WTC11 (cell line): ENCODE results near the gene TAAR9.

Experiments used
- NFYB ChIP-seq: sonication (generic); formaldehyde crosslinking; conservative IDR thresholded peaks from 2 replicates; pipeline ENCODE4 v1.8.0; 2022; ENCODE audit warnings: low read depth, missing genetic modification reagents
- USF2 ChIP-seq: sonication (generic); formaldehyde crosslinking; IDR thresholded peaks from 2 replicates; pipeline ENCODE4 v1.8.1; 2023; ENCODE audit warnings: mild to moderate bottlenecking, missing genetic modification reagents, moderate library complexity
- ZNF121 ChIP-seq: sonication (generic); formaldehyde crosslinking; IDR thresholded peaks from 2 replicates; pipeline ENCODE4 v1.8.0; 2023; ENCODE audit warnings: missing genetic modification reagents
- ZNF317 ChIP-seq: sonication (generic); formaldehyde crosslinking; IDR thresholded peaks from 2 replicates; pipeline ENCODE4 v1.8.1; 2023; ENCODE audit warnings: low read depth, mild to moderate bottlenecking, moderate library complexity, missing genetic modification reagents, borderline replicate concordance
- ZNF416 ChIP-seq: fragments of 250-450 bp; sonication (Bioruptor Pico); IDR thresholded peaks from 2 replicates; pipeline ENCODE4 v1.9.0; 2021; ENCODE audit warnings: mild to moderate bottlenecking, inconsistent platforms
- ZNF512 ChIP-seq: sonication (generic); formaldehyde crosslinking; IDR thresholded peaks from 2 replicates; pipeline ENCODE4 v1.8.1; 2022; ENCODE audit warnings: missing genetic modification reagents, borderline replicate concordance
- TF ChIP-seq, protein P1 (sequence below): fragments of 200-600 bp; IDR thresholded peaks from 2 replicates; pipeline ENCODE4 v1.8.0; 2022; ENCODE audit warnings: antibody characterized with exemption
- TF ChIP-seq, protein P2 (sequence below): fragments of 250-450 bp; sonication (Bioruptor Pico); conservative IDR thresholded peaks from 2 replicates; pipeline ENCODE4 v1.9.0; 2021; ENCODE audit warnings: mild to moderate bottlenecking

DNA sequence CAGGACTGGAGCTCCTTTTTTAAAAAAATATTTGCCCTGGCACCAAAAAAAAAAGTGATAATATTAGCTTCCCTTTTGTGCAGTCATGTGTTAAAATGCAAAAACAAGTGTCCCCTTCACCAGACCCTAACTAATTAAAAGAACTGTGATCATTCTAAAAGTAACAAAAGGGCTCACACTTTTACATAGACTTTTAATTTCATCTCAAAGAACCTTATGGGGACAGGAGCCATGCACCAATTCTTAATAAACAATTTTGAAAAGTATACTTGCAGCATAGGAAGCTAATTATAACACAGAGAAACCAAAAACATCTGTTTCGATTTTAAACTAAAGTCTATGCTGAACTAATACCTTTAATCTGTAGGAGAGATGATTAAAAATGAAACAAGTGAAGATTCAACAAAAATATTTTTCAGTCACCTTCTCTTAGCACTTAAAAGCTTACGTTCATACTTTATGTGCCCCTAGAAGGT lies 42.4 kb upstream of the TAAR9 start:
- TF ChIP-seq USF2 (CRISPR knock-in tag), result no peak
- TF ChIP-seq NFYB (CRISPR knock-in tag), result no peak
- no peak for TF ChIP-seq ZNF121 (CRISPR knock-in tag)
- TF ChIP-seq, protein P1, sequence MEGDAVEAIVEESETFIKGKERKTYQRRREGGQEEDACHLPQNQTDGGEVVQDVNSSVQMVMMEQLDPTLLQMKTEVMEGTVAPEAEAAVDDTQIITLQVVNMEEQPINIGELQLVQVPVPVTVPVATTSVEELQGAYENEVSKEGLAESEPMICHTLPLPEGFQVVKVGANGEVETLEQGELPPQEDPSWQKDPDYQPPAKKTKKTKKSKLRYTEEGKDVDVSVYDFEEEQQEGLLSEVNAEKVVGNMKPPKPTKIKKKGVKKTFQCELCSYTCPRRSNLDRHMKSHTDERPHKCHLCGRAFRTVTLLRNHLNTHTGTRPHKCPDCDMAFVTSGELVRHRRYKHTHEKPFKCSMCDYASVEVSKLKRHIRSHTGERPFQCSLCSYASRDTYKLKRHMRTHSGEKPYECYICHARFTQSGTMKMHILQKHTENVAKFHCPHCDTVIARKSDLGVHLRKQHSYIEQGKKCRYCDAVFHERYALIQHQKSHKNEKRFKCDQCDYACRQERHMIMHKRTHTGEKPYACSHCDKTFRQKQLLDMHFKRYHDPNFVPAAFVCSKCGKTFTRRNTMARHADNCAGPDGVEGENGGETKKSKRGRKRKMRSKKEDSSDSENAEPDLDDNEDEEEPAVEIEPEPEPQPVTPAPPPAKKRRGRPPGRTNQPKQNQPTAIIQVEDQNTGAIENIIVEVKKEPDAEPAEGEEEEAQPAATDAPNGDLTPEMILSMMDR, result no peak
- TF ChIP-seq, protein P2, sequence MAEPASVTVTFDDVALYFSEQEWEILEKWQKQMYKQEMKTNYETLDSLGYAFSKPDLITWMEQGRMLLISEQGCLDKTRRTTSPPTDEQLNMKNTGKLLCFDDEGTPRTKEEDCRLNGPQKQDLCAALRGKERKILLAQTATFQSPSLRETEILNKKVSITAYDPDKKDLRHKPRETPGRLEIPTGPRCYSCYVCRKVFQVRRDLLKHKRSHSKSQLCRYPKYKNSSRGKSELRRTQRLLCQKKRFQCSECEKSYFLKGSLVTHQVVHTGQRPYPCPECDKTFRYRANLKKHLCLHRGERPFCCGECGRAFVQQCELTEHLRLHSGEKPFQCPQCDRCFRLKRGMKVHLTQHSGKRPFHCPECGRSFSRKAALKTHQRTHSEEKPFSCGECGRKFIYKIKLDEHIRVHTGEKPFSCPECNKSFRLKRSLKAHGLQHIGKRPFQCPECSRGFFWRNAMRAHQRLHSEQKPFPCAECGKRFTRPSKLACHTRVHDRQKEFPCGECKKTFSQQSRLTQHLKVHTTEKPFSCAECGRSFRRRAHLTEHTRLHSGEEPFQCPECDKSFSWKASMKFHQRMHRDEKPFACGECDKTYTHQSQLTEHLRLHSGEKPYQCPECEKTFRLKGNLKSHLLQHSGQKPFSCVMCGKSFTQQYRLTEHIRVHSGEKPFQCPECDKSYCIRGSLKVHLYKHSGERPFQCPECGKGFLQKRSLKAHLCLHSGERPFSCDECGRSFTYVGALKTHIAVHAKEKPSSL, result no peak
- TF ChIP-seq ZNF416 (CRISPR knock-in tag), result no peak
- no peak for TF ChIP-seq ZNF512 (CRISPR knock-in tag)
- TF ChIP-seq ZNF317 (CRISPR knock-in tag), result no peak
